ENCODE measurements around the gene TNS2. TPM values are rescaled to one million over a fixed set of nuclear protein-coding genes. Genes with fewer than 3 reads are reported as not detected.
A peak's percentile ranks its signal among the peaks of the same experiment; 100 is the strongest.

Gene TNS2
- total and polyA plus RNA-seq, 10 of the 15 experiments (the other 5 are each of a cell fraction or from before 2014, with no cell fraction given): 0.03 to 0.72 (median 0.16) TPM; not detected in 4

- CTCF ChIA-PET: interaction anchor here (0.6 to 1.4 kb wide), 2 partner anchors 12 to 23 kb away, joined by 4 to 7 read pairs; no protein-coding TSS in a partner anchor
- FAIRE-seq: no peak
- WGBS (ENCODE audit: insufficient coverage, insufficient replicate concordance, low lambda C conversion rate, missing lambda C conversion rate): 79% methylated on average over 7 of the region's 7 CpGs
These were observed 7.0 kb upstream of the TNS2 start for GRCh38 chr12:53042607-53043454.

More at GRCh38 chr12:53042607-53043454, 7.0 kb upstream of the TNS2 start:
- Histone ChIP-seq H3K9ac (ENCODE audit: control insufficient read depth, insufficient read depth, low read length) (no peak overlapping the region), H3K4me2 (ENCODE audit: control insufficient read depth, insufficient read depth) (no peak overlapping the region), H3K4me1 (ENCODE audit: control insufficient read depth, insufficient read depth, low read length) (peaks cover 4% of the 10 kb centered on the region), H3K27me3 (replicated peaks in 1 of 2; ENCODE audit: control insufficient read depth in 2 of 2, insufficient read depth in 2 of 2, low read length in 1 of 2) (no peaks in the 10 kb centered on the region), H3K79me2 (ENCODE audit: control insufficient read depth, insufficient read depth, low read length) (no peaks in the 10 kb centered on the region), H3K27ac (ENCODE audit: control insufficient read depth, insufficient read depth) (no peak overlapping the region), H3K9me3 (replicated peaks; ENCODE audit: control insufficient read depth, insufficient read depth, low read length) (no peaks in the 10 kb centered on the region), H3K36me3 (ENCODE audit: control insufficient read depth in 2 of 2, insufficient read depth in 2 of 2, low read length in 1 of 2) (peaks cover 4 to 22% of the 10 kb centered on the region in 2 experiments), H3K4me3 (no peak overlapping the region), H4K20me1 (ENCODE audit: control insufficient read depth, insufficient read depth) (no peaks in the 10 kb centered on the region), H2AFZ (ENCODE audit: control insufficient read depth, low read depth, low read length) (no peak overlapping the region)
- ChIA-PET RAD21 (ENCODE audit: unreplicated experiment) (no interaction called here), SMC1A (ENCODE audit: uncharacterized antibody, unreplicated experiment) (no interaction called here), POLR2A (no interaction called here)
- intact Hi-C loops (cut with micrococcal nuclease; ENCODE audit: unreplicated experiment) (no loop called here), in situ Hi-C loops (cut with MboI) (no loop called here)
- no TSS peak for BruUV-seq (replicated peaks)
- ATAC-seq: no peak
- no peak for DNase-seq (ENCODE audit: low read depth, low spot score)
- TF ChIP-seq ZBTB11 (CRISPR knock-in tag; IDR thresholded peaks at IDR 0.05) (no peak), POLR2AphosphoS5 (IDR thresholded peaks at IDR 0.05; ENCODE audit: low read length) (peak; percentile 59), MYC (IDR thresholded peaks at IDR 0.05; ENCODE audit: insufficient read depth, insufficient read length, insufficient replicate concordance, low read length, severe bottlenecking) (no peak), CEBPB (IDR thresholded peaks at IDR 0.05; ENCODE audit: borderline replicate concordance in 1 of 2, low read depth in 2 of 2, low read length in 2 of 2) (no peak), POLR2A (IDR thresholded peaks at IDR 0.05; ENCODE audit: low read depth, low read length) (peak; percentile 48; the same call in 1 of the 2 replicates), ZZZ3 (IDR thresholded peaks at IDR 0.05; ENCODE audit: control insufficient read depth, insufficient read length, low read depth) (no peak), ASH2L (IDR thresholded peaks at IDR 0.05; ENCODE audit: borderline replicate concordance, low read depth) (no peak), POLR2AphosphoS2 (IDR thresholded peaks at IDR 0.05; ENCODE audit: low read depth, low read length) (peak; percentile 24; the same call in 1 of the 2 replicates), FOXM1 (IDR thresholded peaks at IDR 0.05; ENCODE audit: low read depth, low read length) (no peak), IRF4 (IDR thresholded peaks at IDR 0.05; ENCODE audit: low read depth, low read length) (no peak), MXI1 (IDR thresholded peaks at IDR 0.05; ENCODE audit: low read depth, low read length) (no peak), E4F1 (IDR thresholded peaks at IDR 0.05; ENCODE audit: borderline replicate concordance, partially characterized antibody) (no peak), RELA (IDR thresholded peaks at IDR 0.05; ENCODE audit: borderline replicate concordance, partially characterized antibody) (no peak), BHLHE40 (IDR thresholded peaks at IDR 0.05; ENCODE audit: borderline replicate concordance in 1 of 2, low read depth in 2 of 2, low read length in 1 of 2) (no peak), STAT1 (conservative IDR thresholded peaks at IDR 0.05) (no peak), ETV6 (conservative IDR thresholded peaks at IDR 0.05 in 1 of 2, IDR thresholded peaks at IDR 0.05 in 1 of 2; ENCODE audit: borderline replicate concordance in 1 of 2, low read depth in 1 of 2) (no peak)

All from GM12878 (cell line).